ENCODE results near the gene RBKS. TPM values are rescaled to one million over a fixed set of nuclear protein-coding genes. Genes with fewer than 3 reads are reported as not detected.
"Not testable (repeated sequence)": the region's sequence is repeated elsewhere in the genome, so short reads cannot be mapped to it uniquely, and the experiment has no call there.

Gene RBKS
- total RNA-seq, 2 donors from 2014 or later, result 5.5 to 8.9 TPM

DNA sequence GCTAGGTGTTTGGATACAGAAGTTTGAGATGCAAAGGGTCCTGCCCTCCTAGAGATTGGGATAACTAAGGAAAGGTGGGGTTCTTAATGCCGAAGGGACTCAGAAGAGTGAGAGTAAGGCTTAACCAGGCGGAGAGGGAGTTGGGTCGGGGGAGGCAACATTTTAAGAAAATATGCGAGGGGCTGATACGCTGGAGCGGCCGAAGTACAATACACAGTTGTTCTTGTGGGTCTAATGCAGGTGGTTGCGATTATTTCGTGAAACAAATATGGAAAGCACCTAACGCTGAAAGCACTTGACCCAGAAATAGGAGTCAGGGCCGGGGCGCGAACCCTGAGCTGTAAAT lies 119.0 kb downstream of the RBKS start:
- intact Hi-C loops (cut with DNase I), result no loop called here
- DNase-seq, result no peak

GRCh38 chr2:27766287-27766661 lies 123.9 kb downstream of the RBKS start:
- intact Hi-C loops (cut with DNase I), result no loop called here
- peak overlapping the region; percentile 41 to 68 for H3K9ac ChIP-seq (ENCODE audit: low read depth in 2 of 2, low read length in 2 of 2)
- H3K27ac ChIP-seq, result no peak overlapping the region
- H3K4me3 ChIP-seq, result peak overlapping the region; percentile 14
- TF ChIP-seq, protein P1, sequence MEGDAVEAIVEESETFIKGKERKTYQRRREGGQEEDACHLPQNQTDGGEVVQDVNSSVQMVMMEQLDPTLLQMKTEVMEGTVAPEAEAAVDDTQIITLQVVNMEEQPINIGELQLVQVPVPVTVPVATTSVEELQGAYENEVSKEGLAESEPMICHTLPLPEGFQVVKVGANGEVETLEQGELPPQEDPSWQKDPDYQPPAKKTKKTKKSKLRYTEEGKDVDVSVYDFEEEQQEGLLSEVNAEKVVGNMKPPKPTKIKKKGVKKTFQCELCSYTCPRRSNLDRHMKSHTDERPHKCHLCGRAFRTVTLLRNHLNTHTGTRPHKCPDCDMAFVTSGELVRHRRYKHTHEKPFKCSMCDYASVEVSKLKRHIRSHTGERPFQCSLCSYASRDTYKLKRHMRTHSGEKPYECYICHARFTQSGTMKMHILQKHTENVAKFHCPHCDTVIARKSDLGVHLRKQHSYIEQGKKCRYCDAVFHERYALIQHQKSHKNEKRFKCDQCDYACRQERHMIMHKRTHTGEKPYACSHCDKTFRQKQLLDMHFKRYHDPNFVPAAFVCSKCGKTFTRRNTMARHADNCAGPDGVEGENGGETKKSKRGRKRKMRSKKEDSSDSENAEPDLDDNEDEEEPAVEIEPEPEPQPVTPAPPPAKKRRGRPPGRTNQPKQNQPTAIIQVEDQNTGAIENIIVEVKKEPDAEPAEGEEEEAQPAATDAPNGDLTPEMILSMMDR (IDR thresholded peaks at IDR 0.05), result no peak
- H3K27me3 ChIP-seq, result no peaks in the 10 kb centered on the region
- no peaks in the 10 kb centered on the region for H3K36me3 ChIP-seq
- no peaks in the 10 kb centered on the region for H3K4me1 ChIP-seq
- no peaks in the 10 kb centered on the region for H3K9me3 ChIP-seq
- DNase-seq, result no peak

More for the DNA sequence above, 119.0 kb downstream of the RBKS start:
- H3K9me3 ChIP-seq, result no peaks in the 10 kb centered on the region
- no peaks in the 10 kb centered on the region for H3K36me3 ChIP-seq
- H3K27me3 ChIP-seq, result no peaks in the 10 kb centered on the region
- H3K9ac ChIP-seq (ENCODE audit: low read depth in 2 of 2, low read length in 2 of 2), result peak overlapping the region; percentile 88 to 94
- peaks cover 6% of the 10 kb centered on the region for H3K4me1 ChIP-seq
- H3K4me3 ChIP-seq, result peak overlapping the region; percentile 80
- H3K27ac ChIP-seq, result peak overlapping the region; percentile 82
- TF ChIP-seq, protein P1 (IDR thresholded peaks at IDR 0.05), result no peak

DNA sequence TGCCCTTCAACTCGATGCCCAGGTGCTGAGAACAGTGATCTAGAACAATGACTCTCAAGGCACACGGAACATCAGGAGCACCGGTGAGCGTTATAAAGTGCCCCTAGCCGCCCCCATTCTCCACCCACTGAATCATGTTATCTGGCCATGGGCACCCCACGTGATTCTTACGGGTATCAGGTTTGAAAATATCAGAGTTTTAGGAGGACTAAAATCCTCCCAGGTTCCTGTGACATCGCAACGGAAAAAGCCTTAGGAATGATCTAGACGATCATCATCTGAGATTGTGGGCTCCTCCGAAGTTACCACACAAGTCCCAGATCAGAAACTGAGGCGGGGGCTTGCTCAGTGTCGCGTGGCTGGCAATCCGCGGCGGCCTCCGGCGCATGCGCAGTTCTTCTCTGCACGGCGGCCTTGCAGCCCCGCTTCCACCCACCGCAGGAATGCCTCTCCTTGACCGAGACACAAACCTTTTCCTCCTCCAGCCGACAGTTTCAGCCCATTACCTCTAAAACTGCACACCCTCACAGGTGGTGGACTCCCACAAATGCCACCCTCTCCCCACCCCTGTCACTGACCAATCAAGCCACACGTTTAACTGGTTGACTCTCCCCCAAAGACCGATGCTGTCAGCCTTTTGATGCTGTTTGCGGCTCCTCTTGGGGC lies 124.4 kb downstream of the RBKS start:
- peak; percentile 72 for DNase-seq
- Histone ChIP-seq H3K27ac (no peak overlapping the region), H3K36me3 (no peaks in the 10 kb centered on the region), H3K9me3 (no peaks in the 10 kb centered on the region), H3K4me1 (no peaks in the 10 kb centered on the region), H3K27me3 (no peaks in the 10 kb centered on the region), H3K4me3 (peak overlapping the region; percentile 14), H3K9ac (ENCODE audit: low read depth in 2 of 2, low read length in 2 of 2) (peak overlapping the region; percentile 41 to 68)
- TF ChIP-seq, protein P1 (IDR thresholded peaks at IDR 0.05), result no peak
- intact Hi-C loops (cut with DNase I), result no loop called here

- not testable (repeated sequence) for H3K36me3 ChIP-seq, H3K9me3 ChIP-seq, H3K27ac ChIP-seq
Observed at GRCh38 chr2:27764526-27764925, 125.7 kb downstream of the RBKS start.

GRCh38 chr2:27763907-27764267 lies 126.3 kb downstream of the RBKS start:
- intact Hi-C loops (cut with DNase I), result no loop called here
- Histone ChIP-seq H3K4me3 (no peak overlapping the region), H3K9me3 (no peaks in the 10 kb centered on the region), H3K27ac (no peak overlapping the region), H3K36me3 (no peaks in the 10 kb centered on the region), H3K27me3 (no peaks in the 10 kb centered on the region), H3K4me1 (no peaks in the 10 kb centered on the region), H3K9ac (ENCODE audit: low read depth in 2 of 2, low read length in 2 of 2) (no peak overlapping the region)
- TF ChIP-seq, protein P1 (IDR thresholded peaks at IDR 0.05), result no peak
- no peak for DNase-seq

More at GRCh38 chr2:27764526-27764925, 125.7 kb downstream of the RBKS start:
- intact Hi-C loops (cut with DNase I); H3K4me1 ChIP-seq; H3K9ac ChIP-seq (ENCODE audit: low read depth in 2 of 2, low read length in 2 of 2); H3K4me3 ChIP-seq; DNase-seq; H3K27me3 ChIP-seq: not testable (repeated sequence)

All from colonic mucosa (tissue), 4 donors.